H1 (cell line): Measurements from ENCODE around the gene SMIM24. TPM values are rescaled to one million over a fixed set of nuclear protein-coding genes. Genes with fewer than 3 reads are reported as not detected.

Experiments used
- ATF2 ChIP-seq: IDR thresholded peaks from 2 replicates; pipeline ENCODE4 v1.6.1; 2012; ENCODE audit warnings: low read length, inconsistent platforms
- CHD2 ChIP-seq: IDR thresholded peaks from 2 replicates; pipeline ENCODE4 v1.6.1; 2012; ENCODE audit warnings: low read length, improper control_type of control experiment
- EGR1 ChIP-seq: IDR thresholded peaks from 2 replicates; pipeline ENCODE4 v1.6.1; 2011; ENCODE audit warnings: low read depth, low read length, borderline replicate concordance
- KDM5A ChIP-seq: fragments of 200-600 bp; IDR thresholded peaks from 2 replicates; pipeline ENCODE4 v1.7.1; 2012; ENCODE audit warnings: mild to moderate bottlenecking, low read length, inconsistent platforms, mixed read lengths
- RAD21 ChIP-seq, 2 experiments: IDR thresholded peaks in 1 of 2; conservative IDR thresholded peaks in 1 of 2; 2 replicates each; pipeline ENCODE4 v1.6.1; 2011; ENCODE audit warnings: low read depth in 2 of 2, low read length in 2 of 2, improper control_type of control experiment in 1 of 2, inconsistent platforms in 1 of 2, mild to moderate bottlenecking in 1 of 2, moderate library complexity in 1 of 2
- polyA plus RNA-seq, 7 experiments: library from polyadenylated mRNA; depleted of rRNA in 3 of 7; stranded (reverse) in 5 of 7; unstranded in 2 of 7; fragments of >200 nt in 5 of 7; fragments of 200-250 nt in 2 of 7; gene quantifications; 1 replicate in 5 of 7; 2 replicates in 1 of 7; 4 replicates in 1 of 7; pipeline versions ENCODE4 v1.2.1 to v1.2.3, GENCODE V29; 2011 to 2013; ENCODE audit warnings: missing spikeins in 2 of 7, mixed read lengths in 2 of 7
- total RNA-seq: library from RNA; stranded (reverse); fragmentation: NEBNext Ultra II Directional; extraction: Animal tissue kit (Norgen Biotek cat#: 25700); gene quantifications from 2 replicates; pipeline ENCODE4 v1.2.1, GENCODE V29; 2021

Gene SMIM24
- total and polyA plus RNA-seq, 2 of the 8 experiments (the other 6 are each of a cell fraction or from before 2014, with no cell fraction given): 3.8 to 4.5 TPM

- TF ChIP-seq RAD21 (IDR thresholded peaks at IDR 0.05 in 1 of 2, conservative IDR thresholded peaks at IDR 0.05 in 1 of 2; ENCODE audit: low read depth in 2 of 2, low read length in 2 of 2) (no peak), KDM5A (no peak), CHD2 (no peak), ATF2 (no peak), EGR1 (no peak)
These were observed 5.7 kb downstream of the SMIM24 start (continued) for GRCh38 chr19:3474614-3475013.
